ENCODE results near the gene DHX35. TPM values are rescaled to one million over a fixed set of nuclear protein-coding genes. Genes with fewer than 3 reads are reported as not detected.
"Not testable (repeated sequence)": the region's sequence is repeated elsewhere in the genome, so short reads cannot be mapped to it uniquely, and the experiment has no call there.

Gene DHX35
- total RNA-seq, 6 experiments from 2014 or later, result 3.2 to 7.5 (median 4.8) TPM

- Histone ChIP-seq H3K4me3 (no peak overlapping the region), H3K9me3 (no peaks in the 10 kb centered on the region), H3K27ac (peak overlapping the region in 2 of 3 donors; percentile 57 to 94), H3K27me3 (no peaks in the 10 kb centered on the region), H3K36me3 (no peaks in the 10 kb centered on the region), H3K4me1 (peaks cover 0 to 11% (median 0%) of the 10 kb centered on the region in 4 donors)
- WGBS (ENCODE audit: insufficient coverage, low coverage, low lambda C conversion rate, missing lambda C conversion rate), result 80% methylated on average over 7 of the region's 8 CpGs
- TF ChIP-seq, protein P1, sequence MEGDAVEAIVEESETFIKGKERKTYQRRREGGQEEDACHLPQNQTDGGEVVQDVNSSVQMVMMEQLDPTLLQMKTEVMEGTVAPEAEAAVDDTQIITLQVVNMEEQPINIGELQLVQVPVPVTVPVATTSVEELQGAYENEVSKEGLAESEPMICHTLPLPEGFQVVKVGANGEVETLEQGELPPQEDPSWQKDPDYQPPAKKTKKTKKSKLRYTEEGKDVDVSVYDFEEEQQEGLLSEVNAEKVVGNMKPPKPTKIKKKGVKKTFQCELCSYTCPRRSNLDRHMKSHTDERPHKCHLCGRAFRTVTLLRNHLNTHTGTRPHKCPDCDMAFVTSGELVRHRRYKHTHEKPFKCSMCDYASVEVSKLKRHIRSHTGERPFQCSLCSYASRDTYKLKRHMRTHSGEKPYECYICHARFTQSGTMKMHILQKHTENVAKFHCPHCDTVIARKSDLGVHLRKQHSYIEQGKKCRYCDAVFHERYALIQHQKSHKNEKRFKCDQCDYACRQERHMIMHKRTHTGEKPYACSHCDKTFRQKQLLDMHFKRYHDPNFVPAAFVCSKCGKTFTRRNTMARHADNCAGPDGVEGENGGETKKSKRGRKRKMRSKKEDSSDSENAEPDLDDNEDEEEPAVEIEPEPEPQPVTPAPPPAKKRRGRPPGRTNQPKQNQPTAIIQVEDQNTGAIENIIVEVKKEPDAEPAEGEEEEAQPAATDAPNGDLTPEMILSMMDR (IDR thresholded peaks at IDR 0.05), result no peak
- TF ChIP-seq POLR2A (IDR thresholded peaks at IDR 0.05), result no peak
- ATAC-seq (peak in 2 of 4 donors; percentile 13 to 26), DNase-seq (no peak)
- intact Hi-C loops (cut with DNase I), result no loop called here
These were observed 8.4 kb upstream of the DHX35 start for GRCh38 chr20:38953630-38954340.

- Histone ChIP-seq H3K4me3 (no peak overlapping the region), H3K27me3 (no peaks in the 10 kb centered on the region), H3K9me3 (no peaks in the 10 kb centered on the region), H3K4me1 (peaks cover 0 to 11% (median 4%) of the 10 kb centered on the region in 4 donors), H3K36me3 (no peaks in the 10 kb centered on the region), H3K27ac (no peak overlapping the region)
- DNase-seq (no peak), ATAC-seq (no peak)
- intact Hi-C loops (cut with DNase I), result no loop called here
- no peak for TF ChIP-seq POLR2A (IDR thresholded peaks at IDR 0.05)
- TF ChIP-seq, protein P1 (IDR thresholded peaks at IDR 0.05), result no peak
- WGBS (ENCODE audit: insufficient coverage, low coverage, low lambda C conversion rate, missing lambda C conversion rate), result 82% methylated on average over 5 of the region's 5 CpGs
These were observed 4.8 kb upstream of the DHX35 start for GRCh38 chr20:38957235-38957876.

DNA sequence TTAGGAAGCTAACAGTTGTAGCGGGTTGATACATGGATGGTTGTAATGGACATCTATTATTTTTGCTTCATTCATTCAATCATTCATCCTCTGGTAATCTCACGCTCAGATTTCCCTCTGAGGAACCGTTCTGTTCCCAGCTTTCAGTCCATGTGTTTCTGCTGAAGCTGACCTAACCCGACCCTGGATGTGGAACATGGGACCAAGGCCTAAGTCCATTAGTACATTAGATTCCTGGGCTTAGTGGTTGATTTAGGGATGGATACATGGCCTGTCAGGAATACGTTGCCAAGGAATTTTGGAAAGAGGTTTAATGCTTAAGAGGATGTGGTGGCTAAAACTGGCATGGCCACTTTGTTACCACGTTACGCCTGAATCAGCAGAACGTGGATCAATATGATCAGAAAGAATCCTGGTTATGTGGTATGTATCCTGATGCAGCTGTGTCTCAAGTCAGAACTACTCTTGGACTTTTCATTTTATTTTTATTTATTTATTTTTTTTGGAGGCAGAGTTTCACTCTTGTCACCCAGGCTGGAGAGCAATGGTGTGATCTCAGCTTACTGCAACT lies 4.1 kb upstream of the DHX35 start:
- H3K27me3 ChIP-seq, result no peaks in the 10 kb centered on the region
- no peak for TF ChIP-seq POLR2A (IDR thresholded peaks at IDR 0.05)
- TF ChIP-seq, protein P1 (IDR thresholded peaks at IDR 0.05), result no peak
- no peak overlapping the region for H3K27ac ChIP-seq
- intact Hi-C loops (cut with DNase I), result no loop called here
- ATAC-seq, result no peak
- peaks cover 0 to 15% (median 4%) of the 10 kb centered on the region in 4 donors for H3K4me1 ChIP-seq
- DNase-seq, result no peak
- H3K36me3 ChIP-seq, result no peaks in the 10 kb centered on the region
- WGBS (ENCODE audit: insufficient coverage, low coverage, low lambda C conversion rate, missing lambda C conversion rate), result 76% methylated on average over 8 of the region's 8 CpGs
- no peak overlapping the region for H3K4me3 ChIP-seq
- H3K9me3 ChIP-seq, result no peaks in the 10 kb centered on the region

DNA sequence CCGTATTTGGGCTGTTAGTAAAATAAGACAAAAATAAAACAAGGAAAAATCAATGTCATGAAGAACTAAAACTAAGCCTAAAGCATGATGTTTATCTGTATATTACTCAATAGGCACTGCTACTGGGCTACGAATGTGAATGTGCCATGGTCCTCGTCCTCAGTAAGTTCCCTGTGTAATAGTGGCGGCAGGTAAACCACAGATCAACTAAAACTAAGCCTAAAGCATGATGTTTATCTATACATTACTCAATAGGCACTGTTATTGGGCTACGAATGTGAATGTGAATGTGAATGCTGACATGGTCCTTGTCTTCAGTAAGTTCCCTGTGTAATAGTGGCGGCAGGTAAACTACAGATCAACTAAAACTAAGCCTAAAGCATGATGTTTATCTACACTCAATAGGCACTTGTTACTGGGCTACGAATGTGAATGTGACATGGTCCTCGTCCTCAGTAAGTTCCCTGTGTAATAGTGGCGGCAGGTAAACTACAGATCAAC lies 1.9 kb upstream of the DHX35 start:
- H3K9me3 ChIP-seq; H3K4me3 ChIP-seq; intact Hi-C loops (cut with DNase I); H3K36me3 ChIP-seq; H3K27ac ChIP-seq; DNase-seq; ATAC-seq; H3K27me3 ChIP-seq: not testable (repeated sequence)
- WGBS (ENCODE audit: insufficient coverage, low coverage, low lambda C conversion rate, missing lambda C conversion rate), result 90% methylated on average over 8 of the region's 9 CpGs
- H3K4me1 ChIP-seq, result peaks cover 0 to 15% (median 5%) of the 10 kb centered on the region in 4 donors
